Neural cell (in vitro differentiated cells): Measurements from ENCODE around the gene SH3GL3. TPM values are rescaled to one million over a fixed set of nuclear protein-coding genes. Genes with fewer than 3 reads are reported as not detected.

Experiments
- H2AFZ ChIP-seq: fragments of 200-600, 300-800 bp; sonication (generic), shearing (Covaris generic); 2 replicates; pipeline ENCODE4 v1.6.0; 2014; ENCODE audit warnings: low read depth, mild to moderate bottlenecking, antibody characterized with exemption, low read length, moderate library complexity
- H3F3A ChIP-seq: fragments of 200-600 bp; shearing (Covaris generic); 2 replicates; pipeline ENCODE4 v1.6.1; 2016; ENCODE audit warnings: mild to moderate bottlenecking, moderate library complexity, mixed read lengths, antibody characterized with exemption, low read length; ENCODE audit not compliant: insufficient read depth, poor library complexity, severe bottlenecking
- H3K27ac ChIP-seq: fragments of 200-600, 300-800 bp; sonication (generic), shearing (Covaris generic); 2 replicates; pipeline ENCODE4 v1.5.1; 2014; ENCODE audit warnings: mild to moderate bottlenecking, low read length, moderate library complexity
- H3K27me3 ChIP-seq: fragments of 300-800, 200-600 bp; sonication (generic), shearing (Covaris generic); 2 replicates; pipeline ENCODE4 v1.6.0; 2014; ENCODE audit warnings: mild to moderate bottlenecking, low read depth, low read length, moderate library complexity; ENCODE audit not compliant: insufficient read depth
- H3K36me3 ChIP-seq: fragments of 300-800, 200-600 bp; sonication (generic), shearing (Covaris generic); 2 replicates; pipeline ENCODE4 v1.5.1; 2014; ENCODE audit warnings: mild to moderate bottlenecking, antibody characterized with exemption, low read length, moderate library complexity; ENCODE audit not compliant: insufficient read depth
- H3K4me2 ChIP-seq: fragments of 300-800, 200-600 bp; sonication (generic), shearing (Covaris generic); 2 replicates; pipeline ENCODE4 v1.6.0; 2014; ENCODE audit warnings: mild to moderate bottlenecking, low read length
- H3K4me3 ChIP-seq: fragments of 300-800, 200-600 bp; sonication (generic), shearing (Covaris generic); 2 replicates; pipeline ENCODE4 v1.5.1; 2014; ENCODE audit warnings: mild to moderate bottlenecking, low read length, moderate library complexity
- H3K79me2 ChIP-seq: fragments of 200-600 bp; shearing (Covaris generic); replicated peaks from 2 replicates; pipeline ENCODE4 v1.6.0; 2014; ENCODE audit warnings: mild to moderate bottlenecking, low read length, moderate library complexity; ENCODE audit not compliant: insufficient read depth
- H3K9ac ChIP-seq: fragments of 300-800, 200-600 bp; sonication (generic), shearing (Covaris generic); 2 replicates; pipeline ENCODE4 v1.6.1; 2016; ENCODE audit warnings: mild to moderate bottlenecking, low read length, mixed read lengths
- H3K9me2 ChIP-seq: fragments of 200-600 bp; shearing (Covaris generic); 2 replicates; pipeline ENCODE4 v1.6.1; 2016; ENCODE audit warnings: mild to moderate bottlenecking, low read length, mixed read lengths; ENCODE audit not compliant: insufficient read depth
- H3K9me3 ChIP-seq: fragments of 200-600, 300-800 bp; sonication (generic), shearing (Covaris generic); 2 replicates; pipeline ENCODE4 v1.6.1; 2016; ENCODE audit warnings: mild to moderate bottlenecking, mixed run types, low read length, moderate library complexity, mixed read lengths
- H4K20me1 ChIP-seq: fragments of 200-600 bp; shearing (Covaris generic); 2 replicates; pipeline ENCODE4 v1.6.1; 2016; ENCODE audit warnings: mild to moderate bottlenecking, mixed run types; ENCODE audit not compliant: insufficient read depth
- CTCF ChIP-seq: fragments of 450-650 bp; IDR thresholded peaks from 2 replicates; pipeline ENCODE4 v1.5.1; 2014; ENCODE audit warnings: antibody characterized with exemption, mild to moderate bottlenecking, moderate library complexity; ENCODE audit not compliant: poor library complexity, severe bottlenecking
- EP300 ChIP-seq: fragments of 450-650 bp; conservative IDR thresholded peaks from 2 replicates; pipeline ENCODE4 v1.6.1; 2014; ENCODE audit warnings: antibody characterized with exemption, mild to moderate bottlenecking, moderate library complexity; ENCODE audit not compliant: poor library complexity, severe bottlenecking
- EZH2 ChIP-seq: fragments of 200-600, 300-800 bp; shearing (Covaris generic), sonication (generic); IDR thresholded peaks from 2 replicates; pipeline ENCODE4 v1.6.1; 2014; ENCODE audit warnings: antibody characterized with exemption, low read length, borderline replicate concordance, mild to moderate bottlenecking; ENCODE audit not compliant: insufficient read depth, poor library complexity, severe bottlenecking
- MXI1 ChIP-seq: fragments of 450-650 bp; conservative IDR thresholded peaks from 2 replicates; pipeline ENCODE4 v1.6.1; 2014; ENCODE audit warnings: antibody characterized with exemption, mild to moderate bottlenecking; ENCODE audit not compliant: poor library complexity, severe bottlenecking
- POLR2AphosphoS5 ChIP-seq: IDR thresholded peaks from 2 replicates; pipeline ENCODE4 v1.6.1; 2012
- RAD21 ChIP-seq: fragments of 450-650 bp; conservative IDR thresholded peaks from 2 replicates; pipeline ENCODE4 v1.6.1; 2014; ENCODE audit warnings: antibody characterized with exemption, mild to moderate bottlenecking, moderate library complexity
- REST ChIP-seq: IDR thresholded peaks from 2 replicates; pipeline ENCODE4 v1.6.1; 2012; ENCODE audit warnings: borderline replicate concordance
- SMC3 ChIP-seq: fragments of 450-650 bp; conservative IDR thresholded peaks from 2 replicates; pipeline ENCODE4 v1.6.1; 2014; ENCODE audit warnings: antibody characterized with exemption, mild to moderate bottlenecking, moderate library complexity; ENCODE audit not compliant: poor library complexity
- TAF1 ChIP-seq: IDR thresholded peaks from 2 replicates; pipeline ENCODE4 v1.6.1; 2012; ENCODE audit warnings: low read depth
- polyA plus RNA-seq: library from polyadenylated mRNA; depleted of rRNA; stranded (reverse); fragments of >200 nt; gene quantifications from 2 replicates; pipeline ENCODE4 v1.2.3, GENCODE V29; 2014

The SH3GL3 gene
- polyA plus RNA-seq, 1 donor from 2014 or later = 104 TPM

GRCh38 chr15:83504365-83504764, 57.2 kb downstream of the SH3GL3 start:
- TF ChIP-seq TAF1 (no peak), SMC3 (no peak), CTCF (no peak), MXI1 (no peak), POLR2AphosphoS5 (no peak), EZH2 (no peak)
- no peak overlapping the region for H3K27ac ChIP-seq

GRCh38 chr15:83510001-83510400, 62.9 kb downstream of the SH3GL3 start:
- H3K9me3 ChIP-seq = no peaks in the 10 kb centered on the region
- H2AFZ ChIP-seq = no peak overlapping the region
- no peaks in the 10 kb centered on the region for H3K79me2 ChIP-seq
- H3K27me3 ChIP-seq = no peaks in the 10 kb centered on the region
- H3K4me2 ChIP-seq = no peak overlapping the region
- no peaks in the 10 kb centered on the region for H3K9me2 ChIP-seq
- TF ChIP-seq MXI1 (no peak), EZH2 (no peak), RAD21 (no peak), CTCF (no peak), POLR2AphosphoS5 (no peak), REST (no peak), SMC3 (no peak), TAF1 (no peak), EP300 (no peak)
- H3F3A ChIP-seq = no peaks in the 10 kb centered on the region
- H3K9ac ChIP-seq = no peak overlapping the region
- no peaks in the 10 kb centered on the region for H3K36me3 ChIP-seq
- no peak overlapping the region for H3K4me3 ChIP-seq
- H4K20me1 ChIP-seq = no peaks in the 10 kb centered on the region
- no peak overlapping the region for H3K27ac ChIP-seq

More at GRCh38 chr15:83504365-83504764, 57.2 kb downstream of the SH3GL3 start:
- H3K9me3 ChIP-seq = no peaks in the 10 kb centered on the region
- no peaks in the 10 kb centered on the region for H3K36me3 ChIP-seq
- H3K9me2 ChIP-seq = no peaks in the 10 kb centered on the region
- H3K79me2 ChIP-seq = no peaks in the 10 kb centered on the region
- no peak overlapping the region for H3K4me2 ChIP-seq
- no peaks in the 10 kb centered on the region for H3K27me3 ChIP-seq
- H3K9ac ChIP-seq = no peak overlapping the region
- H4K20me1 ChIP-seq = no peaks in the 10 kb centered on the region
- H2AFZ ChIP-seq = no peak overlapping the region
- H3F3A ChIP-seq = no peaks in the 10 kb centered on the region
- no peak overlapping the region for H3K4me3 ChIP-seq
